ENCODE results near the gene ACTN2. TPM values are rescaled to one million over a fixed set of nuclear protein-coding genes. Genes with fewer than 3 reads are reported as not detected.

Gene ACTN2
- total RNA-seq, 2 experiments from 2014 or later, result 0.44 to 0.46 TPM

GRCh38 chr1:236746785-236747184 lies 60.5 kb downstream of the ACTN2 start:
- no peak for ATAC-seq
- Mint-ChIP-seq H3K4me3 (no peak overlapping the region), H3K36me3 (ENCODE audit: low read depth) (no peaks in the 10 kb centered on the region), H3K4me1 (no peaks in the 10 kb centered on the region), H3K9me3 (ENCODE audit: low read depth) (no peaks in the 10 kb centered on the region), H3K27me3 (peaks cover 17% of the 10 kb centered on the region), H3K27ac (no peak overlapping the region)
- DNase-seq, result no peak
- ChIA-PET POLR2A (no interaction called here), CTCF (no interaction called here)
- intact Hi-C loops (cut with DNase I, micrococcal nuclease), result no loop called here

DNA sequence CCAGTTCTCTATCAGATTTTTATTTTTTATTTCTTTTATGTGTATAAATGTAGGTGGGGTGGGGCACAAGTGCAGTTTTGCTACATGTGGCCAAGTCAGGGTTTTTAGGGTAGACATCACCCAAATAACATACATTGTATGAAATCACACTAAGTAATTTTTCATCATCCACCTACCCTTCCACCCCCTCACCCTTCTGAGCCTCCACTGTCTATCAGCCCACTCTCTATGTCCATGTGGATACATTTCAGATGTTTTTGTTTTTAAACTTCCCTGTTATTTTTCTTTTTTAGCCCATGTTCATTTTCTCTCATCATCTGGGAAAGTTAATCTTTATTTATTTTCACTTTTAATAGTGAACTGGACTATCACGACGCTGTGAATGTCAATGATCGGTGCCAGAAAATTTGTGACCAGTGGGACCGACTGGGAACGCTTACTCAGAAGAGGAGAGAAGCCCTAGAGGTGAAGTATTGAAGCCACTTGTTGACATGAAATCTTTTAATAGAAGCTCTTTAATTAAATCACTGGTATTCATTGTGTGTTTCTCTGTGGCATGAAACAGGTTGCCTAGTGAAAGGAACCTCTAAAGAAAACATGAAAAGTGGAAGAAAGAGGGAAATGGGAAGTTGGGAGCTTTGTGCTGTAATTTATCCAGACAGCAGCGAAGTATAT lies 61.1 kb downstream of the ACTN2 start:
- ChIA-PET POLR2A (no interaction called here), CTCF (interaction anchor here (1.2 to 1.3 kb wide), 2 partner anchors 12 to 16 kb away, joined by 3 to 4 read pairs; no protein-coding TSS in a partner anchor)
- H3K4me3 Mint-ChIP-seq, result no peak overlapping the region
- no peak overlapping the region for H3K27ac Mint-ChIP-seq
- no peak for DNase-seq
- peaks cover 17% of the 10 kb centered on the region for H3K27me3 Mint-ChIP-seq
- no peak for ATAC-seq
- intact Hi-C loops (cut with DNase I, micrococcal nuclease), result no loop called here
- H3K36me3 Mint-ChIP-seq (ENCODE audit: low read depth), result no peaks in the 10 kb centered on the region
- no peaks in the 10 kb centered on the region for H3K4me1 Mint-ChIP-seq
- no peaks in the 10 kb centered on the region for H3K9me3 Mint-ChIP-seq (ENCODE audit: low read depth)

- intact Hi-C loops (cut with DNase I, micrococcal nuclease), result no loop called here
- POLR2A ChIA-PET, result no interaction called here
- Mint-ChIP-seq H3K4me1 (no peaks in the 10 kb centered on the region), H3K9me3 (ENCODE audit: low read depth) (no peaks in the 10 kb centered on the region), H3K27ac (no peak overlapping the region), H3K27me3 (peaks cover 13% of the 10 kb centered on the region), H3K4me3 (no peak overlapping the region), H3K36me3 (ENCODE audit: low read depth) (no peaks in the 10 kb centered on the region)
- CTCF ChIA-PET, result interaction anchor here (1.2 to 1.3 kb wide), 2 partner anchors 11 to 16 kb away, joined by 3 to 4 read pairs; no protein-coding TSS in a partner anchor
- ATAC-seq (no peak), DNase-seq (no peak)
Measured at GRCh38 chr1:236748268-236748870, 62.1 kb downstream of the ACTN2 start.

GRCh38 chr1:236750928-236751327 lies 64.6 kb downstream of the ACTN2 start:
- no peak for ATAC-seq
- H3K27me3 Mint-ChIP-seq, result peaks cover 13% of the 10 kb centered on the region
- no peaks in the 10 kb centered on the region for H3K4me1 Mint-ChIP-seq
- no peak overlapping the region for H3K27ac Mint-ChIP-seq
- intact Hi-C loops (cut with DNase I, micrococcal nuclease), result loop anchor here in 1 of 2 experiments (5.0 kb wide), 1 partner anchor 231 kb away; no protein-coding TSS in a partner anchor
- no peaks in the 10 kb centered on the region for H3K9me3 Mint-ChIP-seq (ENCODE audit: low read depth)
- no peak overlapping the region for H3K4me3 Mint-ChIP-seq
- ChIA-PET CTCF (interaction anchor here (1.2 kb wide), 1 partner anchor 9 kb away, joined by 4 read pairs; no protein-coding TSS in a partner anchor), POLR2A (no interaction called here)
- DNase-seq, result no peak
- no peaks in the 10 kb centered on the region for H3K36me3 Mint-ChIP-seq (ENCODE audit: low read depth)

DNA sequence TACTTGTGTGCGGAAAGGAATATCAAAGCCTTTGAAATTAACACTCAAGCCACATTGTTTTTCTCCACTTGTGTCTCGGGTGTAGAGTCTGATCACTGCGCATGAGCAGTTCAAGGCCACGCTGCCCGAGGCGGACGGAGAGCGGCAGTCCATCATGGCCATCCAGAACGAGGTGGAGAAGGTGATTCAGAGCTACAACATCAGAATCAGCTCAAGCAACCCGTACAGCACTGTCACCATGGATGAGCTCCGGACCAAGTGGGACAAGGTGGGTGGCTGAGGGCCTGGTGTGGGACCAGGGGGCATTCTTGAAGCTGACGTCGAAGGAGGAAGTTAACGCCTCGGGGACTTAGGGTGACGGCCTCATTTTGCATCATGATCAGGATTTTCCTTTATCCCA lies 65.1 kb downstream of the ACTN2 start:
- H3K27me3 Mint-ChIP-seq, result peaks cover 13% of the 10 kb centered on the region
- no peaks in the 10 kb centered on the region for H3K36me3 Mint-ChIP-seq (ENCODE audit: low read depth)
- ATAC-seq (no peak), DNase-seq (no peak)
- no peaks in the 10 kb centered on the region for H3K9me3 Mint-ChIP-seq (ENCODE audit: low read depth)
- ChIA-PET CTCF (interaction anchor here (1.2 kb wide), 1 partner anchor 8 kb away, joined by 4 read pairs; no protein-coding TSS in a partner anchor), POLR2A (no interaction called here)
- intact Hi-C loops (cut with DNase I, micrococcal nuclease), result loop anchor here in 1 of 2 experiments (5.0 kb wide), 1 partner anchor 231 kb away; no protein-coding TSS in a partner anchor
- no peak overlapping the region for H3K4me3 Mint-ChIP-seq
- no peak overlapping the region for H3K27ac Mint-ChIP-seq
- no peaks in the 10 kb centered on the region for H3K4me1 Mint-ChIP-seq

GRCh38 chr1:236751935-236752334 lies 65.6 kb downstream of the ACTN2 start:
- Mint-ChIP-seq H3K27me3 (peaks cover 13% of the 10 kb centered on the region), H3K27ac (no peak overlapping the region), H3K9me3 (ENCODE audit: low read depth) (no peaks in the 10 kb centered on the region), H3K4me3 (no peak overlapping the region), H3K4me1 (no peaks in the 10 kb centered on the region), H3K36me3 (ENCODE audit: low read depth) (no peaks in the 10 kb centered on the region)
- DNase-seq (no peak), ATAC-seq (no peak)
- POLR2A ChIA-PET, result no interaction called here
- CTCF ChIA-PET, result interaction anchor here (0.7 kb wide), 1 partner anchor 8 kb away, joined by 3 read pairs; no protein-coding TSS in a partner anchor
- intact Hi-C loops (cut with DNase I, micrococcal nuclease), result loop anchor here in 1 of 2 experiments (5.0 kb wide), 1 partner anchor 230 kb away; no protein-coding TSS in a partner anchor

DNA sequence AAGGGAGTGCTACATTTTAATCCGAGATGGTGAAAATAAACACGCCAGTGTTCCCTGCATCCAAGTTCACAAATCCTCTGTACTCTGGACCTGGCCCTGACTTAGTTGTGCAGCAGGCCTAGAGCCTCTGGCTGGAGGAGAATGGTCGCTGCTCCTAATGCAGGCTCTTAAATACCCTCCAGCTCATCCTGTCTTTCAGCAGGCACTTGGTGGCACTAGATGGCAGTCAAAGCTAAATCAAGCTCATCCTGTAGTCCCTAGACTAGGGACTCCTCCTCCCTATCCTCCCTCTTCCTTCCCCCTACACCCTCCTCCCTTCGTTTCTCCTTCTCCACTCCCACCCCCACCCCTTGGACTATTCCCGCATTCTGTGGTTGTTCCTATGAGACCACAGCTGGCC lies 67.2 kb downstream of the ACTN2 start:
- H3K9me3 Mint-ChIP-seq (ENCODE audit: low read depth), result no peaks in the 10 kb centered on the region
- DNase-seq (peak; percentile 11), ATAC-seq (no peak)
- no peak overlapping the region for H3K4me3 Mint-ChIP-seq
- H3K27me3 Mint-ChIP-seq, result peaks cover 9% of the 10 kb centered on the region
- no peaks in the 10 kb centered on the region for H3K4me1 Mint-ChIP-seq
- no peak overlapping the region for H3K27ac Mint-ChIP-seq
- H3K36me3 Mint-ChIP-seq (ENCODE audit: low read depth), result no peaks in the 10 kb centered on the region
- POLR2A ChIA-PET, result interaction anchor here (0.7 kb wide), 1 partner anchor 225 kb away, joined by 3 read pairs; no protein-coding TSS in a partner anchor
- CTCF ChIA-PET, result interaction anchor here (0.6 kb wide), 1 partner anchor 810 kb away, joined by 4 read pairs; no protein-coding TSS in a partner anchor
- intact Hi-C loops (cut with DNase I, micrococcal nuclease), result loop anchor here in 1 of 2 experiments (5.0 kb wide), 1 partner anchor 229 kb away; no protein-coding TSS in a partner anchor

DNA sequence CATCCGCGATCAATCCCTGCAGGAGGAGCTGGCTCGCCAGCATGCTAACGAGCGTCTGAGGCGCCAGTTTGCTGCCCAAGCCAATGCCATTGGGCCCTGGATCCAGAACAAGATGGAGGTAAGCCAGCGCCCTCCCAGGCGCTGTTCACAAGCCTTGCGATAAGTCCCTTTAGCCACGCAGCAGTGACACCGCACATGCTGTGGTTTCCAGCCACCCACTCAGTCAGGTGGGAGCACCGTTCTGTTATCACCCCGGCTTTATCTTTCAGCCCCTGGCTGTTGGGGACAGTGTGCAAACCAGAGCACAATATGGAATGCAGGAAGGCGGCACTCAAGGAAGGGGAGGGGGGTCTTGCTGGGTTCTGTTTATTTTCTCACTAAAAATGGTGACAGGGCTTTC lies 67.7 kb downstream of the ACTN2 start:
- no peak overlapping the region for H3K4me3 Mint-ChIP-seq
- H3K27me3 Mint-ChIP-seq, result peaks cover 9% of the 10 kb centered on the region
- no peaks in the 10 kb centered on the region for H3K36me3 Mint-ChIP-seq (ENCODE audit: low read depth)
- DNase-seq (no peak), ATAC-seq (no peak)
- no peaks in the 10 kb centered on the region for H3K9me3 Mint-ChIP-seq (ENCODE audit: low read depth)
- H3K4me1 Mint-ChIP-seq, result no peaks in the 10 kb centered on the region
- CTCF ChIA-PET, result no interaction called here
- POLR2A ChIA-PET, result interaction anchor here (0.7 kb wide), 1 partner anchor 225 kb away, joined by 3 read pairs; no protein-coding TSS in a partner anchor
- intact Hi-C loops (cut with DNase I, micrococcal nuclease), result loop anchor here in 1 of 2 experiments (5.0 kb wide), 1 partner anchor 228 kb away; no protein-coding TSS in a partner anchor
- no peak overlapping the region for H3K27ac Mint-ChIP-seq

- no peak for DNase-seq
- Mint-ChIP-seq H3K4me3 (no peak overlapping the region), H3K27ac (no peak overlapping the region), H3K9me3 (ENCODE audit: low read depth) (no peaks in the 10 kb centered on the region), H3K36me3 (ENCODE audit: low read depth) (no peaks in the 10 kb centered on the region), H3K27me3 (peaks cover 9% of the 10 kb centered on the region), H3K4me1 (no peaks in the 10 kb centered on the region)
- no peak for ATAC-seq
- intact Hi-C loops (cut with DNase I, micrococcal nuclease), result loop anchor here in 1 of 2 experiments (5.0 kb wide), 1 partner anchor 228 kb away; no protein-coding TSS in a partner anchor
- POLR2A ChIA-PET, result no interaction called here
- CTCF ChIA-PET, result interaction anchor here (1.1 kb wide), 1 partner anchor 46 kb away, joined by 4 read pairs; no protein-coding TSS in a partner anchor
Measured at GRCh38 chr1:236754525-236755210, 68.4 kb downstream of the ACTN2 start.

DNA sequence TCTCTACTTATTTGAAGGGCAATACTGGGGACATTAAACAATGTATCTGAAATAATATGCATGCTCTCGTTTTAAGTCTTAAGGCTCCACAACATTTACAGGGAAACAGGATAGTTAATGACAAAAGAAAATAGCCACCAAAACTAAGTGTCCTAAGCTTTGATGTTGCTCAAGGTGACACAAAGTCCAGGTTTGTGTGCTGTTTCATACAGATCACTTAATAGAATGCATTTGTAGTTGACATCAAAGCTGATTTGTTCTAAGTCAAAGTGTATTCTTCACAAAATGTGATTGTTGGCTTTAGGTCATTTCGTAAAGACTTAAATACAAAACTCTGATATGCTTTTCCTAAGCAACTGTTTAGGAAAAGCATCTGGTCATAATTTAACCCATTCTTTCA lies 71.3 kb downstream of the ACTN2 start:
- Mint-ChIP-seq H3K9me3 (ENCODE audit: low read depth) (no peaks in the 10 kb centered on the region), H3K4me3 (no peak overlapping the region), H3K27ac (no peak overlapping the region), H3K36me3 (ENCODE audit: low read depth) (no peaks in the 10 kb centered on the region), H3K4me1 (peaks cover 2% of the 10 kb centered on the region), H3K27me3 (no peaks in the 10 kb centered on the region)
- ATAC-seq (no peak), DNase-seq (no peak)
- CTCF ChIA-PET, result interaction anchor here (0.5 to 3.1 kb wide), 6 partner anchors 8 to 80 kb away, joined by 3 to 17 read pairs (median 6); no protein-coding TSS in a partner anchor
- intact Hi-C loops (cut with DNase I, micrococcal nuclease), result loop anchor here in 1 of 2 experiments (2.0 kb wide), 1 partner anchor 629 kb away; no protein-coding TSS in a partner anchor
- POLR2A ChIA-PET, result no interaction called here

Measured in activated CD4-positive, alpha-beta T cell treated with anti-CD3 and anti-CD28 coated beads for 36 hours (primary cell).